ENCODE measurements around the gene RAB8A.

The RAB8A gene

GRCh38 chr19:16180611-16181010, 68.9 kb downstream of the RAB8A start:
- no peak for DNase-seq (ENCODE audit: low read depth)
